ENCODE data around the gene HINT2.

GRCh38 chr9:35798658-35799374, 16.0 kb downstream of the HINT2 start:
- TF ChIP-seq EZH2 (IDR thresholded peaks at IDR 0.05; ENCODE audit: low read length, unreplicated experiment) (no peak), CTCF (conservative IDR thresholded peaks at IDR 0.05; ENCODE audit: low read depth, low read length) (no peak)
